GM10266 (cell line): ENCODE results near the gene GNG3.

Source experiments
- DNase-seq: peaks from one replicate; pipeline ENCODE4 v3.0.0; 2012; ENCODE audit errors: extremely low spot score
- TF ChIP-seq, protein P1 (sequence below): IDR thresholded peaks from 2 replicates; pipeline ENCODE4 v1.5.1; 2012; ENCODE audit warnings: mild to moderate bottlenecking, low read depth; ENCODE audit not compliant: control insufficient read depth, insufficient read depth; ENCODE audit errors: missing control alignments

GNG3 gene

DNA sequence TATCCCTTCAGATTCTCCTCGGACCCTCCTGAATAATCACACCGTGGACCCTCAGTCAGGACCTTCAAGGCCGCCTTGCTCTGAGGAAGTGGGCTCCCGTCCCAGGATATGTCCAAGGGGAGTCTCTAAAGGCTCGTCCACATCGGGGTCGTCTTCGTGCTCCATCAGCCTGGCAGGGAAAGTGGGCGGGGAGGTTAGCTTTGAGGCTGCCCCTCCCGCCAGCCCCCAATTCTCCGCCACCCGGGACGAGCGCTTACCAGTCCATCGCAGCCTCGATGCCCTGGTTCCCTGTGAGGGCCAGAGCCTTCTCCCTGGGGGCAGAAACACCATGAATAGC lies 29.1 kb upstream of the GNG3 start:
- no peak for DNase-seq
- TF ChIP-seq, protein P1, sequence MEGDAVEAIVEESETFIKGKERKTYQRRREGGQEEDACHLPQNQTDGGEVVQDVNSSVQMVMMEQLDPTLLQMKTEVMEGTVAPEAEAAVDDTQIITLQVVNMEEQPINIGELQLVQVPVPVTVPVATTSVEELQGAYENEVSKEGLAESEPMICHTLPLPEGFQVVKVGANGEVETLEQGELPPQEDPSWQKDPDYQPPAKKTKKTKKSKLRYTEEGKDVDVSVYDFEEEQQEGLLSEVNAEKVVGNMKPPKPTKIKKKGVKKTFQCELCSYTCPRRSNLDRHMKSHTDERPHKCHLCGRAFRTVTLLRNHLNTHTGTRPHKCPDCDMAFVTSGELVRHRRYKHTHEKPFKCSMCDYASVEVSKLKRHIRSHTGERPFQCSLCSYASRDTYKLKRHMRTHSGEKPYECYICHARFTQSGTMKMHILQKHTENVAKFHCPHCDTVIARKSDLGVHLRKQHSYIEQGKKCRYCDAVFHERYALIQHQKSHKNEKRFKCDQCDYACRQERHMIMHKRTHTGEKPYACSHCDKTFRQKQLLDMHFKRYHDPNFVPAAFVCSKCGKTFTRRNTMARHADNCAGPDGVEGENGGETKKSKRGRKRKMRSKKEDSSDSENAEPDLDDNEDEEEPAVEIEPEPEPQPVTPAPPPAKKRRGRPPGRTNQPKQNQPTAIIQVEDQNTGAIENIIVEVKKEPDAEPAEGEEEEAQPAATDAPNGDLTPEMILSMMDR: no peak

GRCh38 chr11:62678770-62679696 lies 28.4 kb upstream of the GNG3 start, which contains the start of gene UBXN1:
Gene UBXN1 (minus strand): TSS chr11:62679073. CDS start chr11:62678923, 150 bp downstream.
- TF ChIP-seq, protein P1: no peak
- peak; percentile 92 for DNase-seq

DNA sequence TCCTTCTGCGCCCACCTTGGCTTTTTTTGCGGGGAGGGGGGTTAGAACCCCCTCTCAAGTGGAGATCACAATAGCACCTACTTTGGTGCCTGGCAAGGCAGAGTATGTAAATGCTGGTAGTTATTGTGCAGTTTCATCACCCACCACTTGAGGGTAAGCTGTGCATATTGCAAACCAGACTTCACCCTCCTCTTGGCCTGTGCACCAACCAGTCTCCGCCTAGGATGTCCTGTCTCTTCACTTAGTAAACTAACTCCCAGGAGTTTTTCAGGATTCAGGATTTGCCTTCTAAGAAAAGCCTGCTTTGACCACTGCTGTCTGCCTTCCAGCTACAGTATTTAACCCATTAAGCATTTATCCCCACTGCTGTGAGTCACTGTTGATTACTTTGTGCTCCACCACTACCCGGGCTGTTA lies 26.6 kb upstream of the GNG3 start:
- TF ChIP-seq, protein P1: peak; percentile 43
- DNase-seq: peak; percentile 64

DNA sequence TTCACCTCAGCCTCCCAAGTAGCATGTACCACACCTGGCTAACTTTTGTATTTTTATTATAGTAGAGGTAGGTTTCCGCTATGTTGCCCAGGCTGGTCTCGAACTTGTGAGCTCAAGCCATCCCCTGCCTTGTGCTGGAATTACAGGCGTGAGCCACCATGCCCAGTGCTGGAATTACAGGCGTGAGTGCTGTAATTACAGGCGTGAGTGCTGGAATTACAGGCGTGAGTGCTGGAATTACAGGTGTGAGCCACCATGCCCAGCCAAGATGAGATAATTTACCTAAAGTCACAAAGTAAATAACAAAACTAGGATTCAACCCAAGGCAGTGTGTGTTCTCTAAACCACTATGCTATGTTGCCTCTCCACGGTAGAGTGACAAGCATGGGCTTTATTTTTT lies 25.0 kb upstream of the GNG3 start:
- TF ChIP-seq, protein P1: no peak
- no peak for DNase-seq

DNA sequence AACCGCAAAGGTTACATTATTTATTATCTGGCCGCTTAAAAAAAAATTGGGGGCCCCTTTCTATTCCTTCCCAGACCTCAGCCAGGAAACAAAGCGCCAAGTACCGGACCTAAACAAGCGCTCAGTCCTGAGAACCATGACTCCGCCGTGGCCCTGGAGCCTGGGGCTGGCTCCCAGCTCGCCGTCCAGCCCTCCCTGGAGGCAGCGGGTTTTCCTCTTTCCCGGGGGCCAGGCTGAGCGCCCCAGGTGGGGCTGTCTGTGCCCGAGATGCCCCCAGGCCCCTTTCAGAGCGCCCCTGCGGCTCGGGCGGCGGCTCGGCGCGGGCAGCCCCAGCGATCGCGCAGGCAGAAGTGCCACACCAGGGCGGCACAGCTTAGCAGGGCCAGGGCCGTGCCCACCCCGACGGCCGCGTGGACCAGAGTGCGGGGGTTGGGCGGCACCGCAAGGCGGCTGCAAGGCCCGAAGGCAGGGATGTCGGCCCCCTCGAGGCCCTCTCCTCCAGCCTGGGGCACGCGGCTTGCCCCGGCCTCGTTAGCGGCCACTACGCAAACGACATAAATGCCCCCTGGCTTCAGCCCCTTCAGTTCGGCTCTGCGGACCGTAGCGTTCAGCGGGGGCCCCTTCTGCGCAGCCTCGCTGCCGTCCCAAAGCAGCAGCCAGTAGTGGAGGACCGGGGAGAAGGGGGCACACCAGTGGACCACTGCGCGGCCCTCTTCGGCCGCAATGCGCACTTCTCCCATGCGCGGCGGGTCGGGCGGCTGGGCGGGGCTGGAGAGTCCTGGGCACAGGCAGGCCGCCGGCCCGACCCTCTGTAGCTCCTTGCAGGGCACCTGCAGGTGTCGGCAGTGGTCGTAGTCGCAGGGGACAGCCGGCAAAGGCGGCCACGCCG lies 19.7 kb upstream of the GNG3 start:
- TF ChIP-seq, protein P1: no peak
- no peak for DNase-seq

DNA sequence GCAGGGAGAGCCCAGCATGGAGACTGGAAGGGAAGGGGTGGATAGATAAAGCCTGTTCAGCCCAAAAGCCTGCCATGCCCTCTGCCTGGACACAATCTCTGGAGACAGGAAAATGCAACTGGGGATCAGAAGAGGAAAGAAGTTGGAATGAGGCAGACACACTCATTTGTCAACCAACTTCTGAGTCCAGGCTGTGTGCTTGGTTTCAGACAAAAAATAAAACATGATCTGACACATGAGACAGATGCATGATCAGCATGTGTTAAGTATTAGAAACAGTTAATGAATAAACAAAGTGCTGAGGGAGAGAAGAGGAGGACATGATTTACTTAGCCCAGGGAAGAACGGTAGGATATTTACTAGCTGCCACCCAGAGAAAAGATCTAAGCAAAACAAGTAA lies 19.0 kb upstream of the GNG3 start:
- TF ChIP-seq, protein P1: no peak
- no peak for DNase-seq
